HEK293T (cell line): ENCODE results near the gene MED12L.

Source experiments
- CTCF ChIA-PET: fragments of 350-600 bp; formaldehyde crosslinking; extraction: SDS; loops from one replicate; lab custom pipeline; 2021; ENCODE audit warnings: antibody characterized with exemption, inconsistent platforms; lab: Yijun Ruan, JAX
- POLR2A ChIA-PET: fragments of 350-600 bp; formaldehyde crosslinking; extraction: SDS; loops from one replicate; lab custom pipeline; 2020; ENCODE audit warnings: antibody characterized with exemption, inconsistent platforms; lab: Yijun Ruan, JAX
- DNase-seq: peaks from one replicate; pipeline ENCODE4 v3.0.0; 2012; ENCODE audit warnings: mixed read lengths; ENCODE audit errors: extremely low spot score
- ARNT ChIP-seq: fragments of 450-650 bp; IDR thresholded peaks from 2 replicates; pipeline ENCODE4 v1.6.1; 2017; ENCODE audit warnings: mild to moderate bottlenecking
- BHLHE40 ChIP-seq: fragments of 450-650 bp; IDR thresholded peaks from 2 replicates; pipeline ENCODE4 v1.6.1; 2016; ENCODE audit warnings: mild to moderate bottlenecking, moderate library complexity, borderline replicate concordance
- CTBP1 ChIP-seq: fragments of 450-650 bp; IDR thresholded peaks from 2 replicates; pipeline ENCODE4 v1.6.1; 2016; ENCODE audit warnings: borderline replicate concordance
- ELF4 ChIP-seq: fragments of 450-650 bp; IDR thresholded peaks from 2 replicates; pipeline ENCODE4 v1.6.1; 2017; ENCODE audit warnings: antibody characterized with exemption
- FOXA1 ChIP-seq: fragments of 450-650 bp; IDR thresholded peaks from 2 replicates; pipeline ENCODE4 v1.6.1; 2016; ENCODE audit warnings: mild to moderate bottlenecking
- FOXK2 ChIP-seq: fragments of 450-650 bp; IDR thresholded peaks from 2 replicates; pipeline ENCODE4 v1.6.1; 2016; ENCODE audit warnings: mild to moderate bottlenecking
- FOXM1 ChIP-seq: fragments of 450-650 bp; IDR thresholded peaks from 2 replicates; pipeline ENCODE4 v1.6.1; 2017; ENCODE audit warnings: mild to moderate bottlenecking, borderline replicate concordance
- HDGF ChIP-seq: fragments of 450-650 bp; IDR thresholded peaks from 2 replicates; pipeline ENCODE4 v1.6.1; 2017; ENCODE audit warnings: antibody characterized with exemption, borderline replicate concordance
- L3MBTL2 ChIP-seq: fragments of 450-650 bp; conservative IDR thresholded peaks from 2 replicates; pipeline ENCODE4 v1.6.1; 2016; ENCODE audit warnings: mild to moderate bottlenecking
- LEF1 ChIP-seq: fragments of 450-650 bp; IDR thresholded peaks from 2 replicates; pipeline ENCODE4 v1.6.1; 2017; ENCODE audit warnings: mild to moderate bottlenecking, borderline replicate concordance
- NFRKB ChIP-seq: fragments of 450-650 bp; IDR thresholded peaks from 2 replicates; pipeline ENCODE4 v1.6.1; 2016; ENCODE audit warnings: mild to moderate bottlenecking, moderate library complexity
- PKNOX1 ChIP-seq: fragments of 450-650 bp; IDR thresholded peaks from 2 replicates; pipeline ENCODE4 v1.6.1; 2016
- SP1 ChIP-seq: fragments of 450-650 bp; IDR thresholded peaks from 2 replicates; pipeline ENCODE4 v1.6.1; 2017
- SUZ12 ChIP-seq: fragments of 450-650 bp; IDR thresholded peaks from 2 replicates; pipeline ENCODE4 v1.6.1; 2016; ENCODE audit warnings: mild to moderate bottlenecking
- TARDBP ChIP-seq: fragments of 450-650 bp; IDR thresholded peaks from 2 replicates; pipeline ENCODE4 v1.6.1; 2016
- ZNF384 ChIP-seq: fragments of 450-650 bp; IDR thresholded peaks from 2 replicates; pipeline ENCODE4 v1.6.1; 2016

MED12L gene

GRCh38 chr3:151224268-151224866 lies 138.9 kb downstream of the MED12L start:
- TF ChIP-seq TARDBP (no peak), CTBP1 (no peak), BHLHE40 (no peak), LEF1 (no peak), ELF4 (no peak), FOXA1 (no peak), NFRKB (no peak), SP1 (no peak), ZNF384 (no peak), L3MBTL2 (no peak), HDGF (no peak), FOXM1 (no peak), SUZ12 (no peak), ARNT (no peak), PKNOX1 (no peak)
- ChIA-PET CTCF (no interaction called here), POLR2A (no interaction called here)
- DNase-seq: no peak

- POLR2A ChIA-PET: no interaction called here
- DNase-seq: no peak
Measured at GRCh38 chr3:151225040-151225975, 139.8 kb downstream of the MED12L start.

GRCh38 chr3:151226088-151226563 lies 140.7 kb downstream of the MED12L start:
- ChIA-PET CTCF (no interaction called here), POLR2A (no interaction called here)
- DNase-seq: no peak
- TF ChIP-seq LEF1: no peak
- TF ChIP-seq NFRKB: no peak
- TF ChIP-seq FOXM1: no peak
- TF ChIP-seq TARDBP: no peak
- TF ChIP-seq FOXA1: no peak
- no peak for TF ChIP-seq BHLHE40
- no peak for TF ChIP-seq FOXK2
- TF ChIP-seq ARNT: no peak
- TF ChIP-seq HDGF: no peak
- no peak for TF ChIP-seq ELF4
- TF ChIP-seq SP1: no peak
- TF ChIP-seq SUZ12: no peak
- no peak for TF ChIP-seq ZNF384
- TF ChIP-seq L3MBTL2: no peak
- TF ChIP-seq CTBP1: no peak
- TF ChIP-seq PKNOX1: no peak

More at GRCh38 chr3:151225040-151225975, 139.8 kb downstream of the MED12L start:
- CTCF ChIA-PET: no interaction called here
- no peak for TF ChIP-seq NFRKB
- no peak for TF ChIP-seq L3MBTL2
- TF ChIP-seq FOXK2: no peak
- no peak for TF ChIP-seq TARDBP
- no peak for TF ChIP-seq CTBP1
- TF ChIP-seq ARNT: no peak
- TF ChIP-seq SP1: no peak

GRCh38 chr3:151226825-151227224 lies 141.4 kb downstream of the MED12L start:
- CTCF ChIA-PET: no interaction called here
- TF ChIP-seq HDGF (no peak), FOXA1 (no peak), LEF1 (no peak), FOXK2 (no peak), TARDBP (no peak), SUZ12 (no peak), FOXM1 (no peak), ELF4 (no peak), BHLHE40 (no peak), PKNOX1 (no peak), CTBP1 (no peak), NFRKB (no peak)
- DNase-seq: no peak
- POLR2A ChIA-PET: no interaction called here

GRCh38 chr3:151227266-151227806 lies 141.9 kb downstream of the MED12L start:
- CTCF ChIA-PET: interaction anchor here (1.5 kb wide), 1 partner anchor 51 kb away, joined by 3 read pairs; the partner anchor contains the start of gene P2RY14
- TF ChIP-seq FOXK2 (no peak), ZNF384 (no peak), BHLHE40 (no peak), HDGF (no peak), NFRKB (no peak)
- POLR2A ChIA-PET: no interaction called here

More at GRCh38 chr3:151227266-151227806, 141.9 kb downstream of the MED12L start:
- no peak for DNase-seq
